GM18861 (cell line): ENCODE results near the gene MINDY4B.
A peak's percentile ranks its signal among the peaks of the same experiment; 100 is the strongest.

ENCODE experiments used
- ATAC-seq: cut with Tn5 transposase; IDR thresholded peaks from one replicate; pipeline ENCODE4 v1.9.1; 2021; ENCODE audit not compliant: unreplicated experiment

The MINDY4B gene

DNA sequence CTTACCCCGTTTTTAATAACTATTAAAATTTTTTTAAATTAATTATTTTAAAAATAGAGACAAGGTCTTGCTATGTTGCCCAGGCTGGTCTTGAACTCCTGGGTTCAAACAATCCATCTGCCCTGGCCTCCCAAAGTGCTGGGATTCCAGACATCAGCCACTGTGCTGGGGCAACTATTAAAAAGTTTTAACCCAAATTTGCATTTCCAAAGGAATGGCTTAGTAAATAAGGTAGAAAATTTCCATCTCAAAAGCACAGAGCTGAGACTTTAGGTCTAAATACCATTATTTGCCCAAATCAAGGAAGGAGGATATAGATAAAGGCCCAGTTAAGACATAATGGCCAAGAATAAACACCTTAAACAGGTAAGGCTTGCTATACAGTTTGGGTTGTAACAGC, 56.4 kb downstream of the MINDY4B start:
- no peak for ATAC-seq

DNA sequence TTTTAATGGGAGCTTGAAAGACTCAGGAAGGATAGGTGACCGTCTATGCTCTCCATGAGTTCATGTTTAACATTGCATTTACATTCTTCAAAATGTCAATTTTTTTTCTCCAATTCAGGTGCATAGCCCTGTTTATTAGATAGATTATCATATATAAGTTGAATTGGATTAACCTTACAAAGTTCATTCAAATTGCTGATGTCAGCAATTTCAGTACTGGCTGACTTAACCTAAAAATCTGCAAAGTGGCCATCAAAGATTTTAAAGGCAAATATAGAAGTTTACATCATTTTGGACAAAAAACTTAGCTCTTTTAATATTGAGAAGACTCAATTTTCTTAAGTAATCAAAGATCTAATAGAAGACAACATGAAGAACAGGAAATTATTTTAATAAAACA, 57.8 kb downstream of the MINDY4B start:
- no peak for ATAC-seq

DNA sequence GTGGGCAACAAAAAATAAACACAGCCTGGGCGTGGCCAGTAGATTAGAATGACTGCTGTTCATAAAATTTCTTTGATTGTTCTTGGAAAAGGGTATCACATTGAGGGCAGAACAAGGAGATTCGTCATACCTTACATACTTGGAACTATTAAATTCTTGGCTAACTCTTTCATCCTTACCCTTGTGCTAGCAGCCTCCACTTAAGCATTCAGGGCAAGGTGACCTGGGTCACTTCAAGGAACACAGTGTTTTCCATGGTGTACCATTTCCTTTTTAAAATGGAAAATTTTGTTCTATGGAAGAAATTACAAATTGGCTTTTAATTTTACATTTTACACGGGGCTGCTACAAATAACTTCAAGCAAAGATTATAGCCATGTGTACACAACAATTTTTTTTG, 60.8 kb downstream of the MINDY4B start:
- no peak for ATAC-seq

DNA sequence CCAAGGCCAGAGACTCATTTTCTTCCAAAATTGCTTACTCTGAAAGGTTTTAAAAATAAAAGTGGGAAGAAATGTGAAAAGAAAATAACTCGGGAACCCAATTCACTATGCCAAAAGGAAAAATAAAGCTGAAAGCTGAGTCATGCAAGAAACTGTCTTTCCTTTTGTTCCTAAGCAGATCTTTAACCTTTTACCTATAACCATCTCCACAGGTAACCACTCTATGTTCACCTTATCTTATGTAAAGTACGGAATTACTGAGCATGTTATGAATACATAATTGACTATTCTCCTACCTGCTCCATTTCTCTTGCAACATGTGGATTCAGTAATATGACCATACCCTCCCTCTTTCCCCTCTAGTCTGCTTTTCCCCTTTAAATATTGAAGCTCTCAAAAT, 62.0 kb downstream of the MINDY4B start:
- ATAC-seq, result no peak

DNA sequence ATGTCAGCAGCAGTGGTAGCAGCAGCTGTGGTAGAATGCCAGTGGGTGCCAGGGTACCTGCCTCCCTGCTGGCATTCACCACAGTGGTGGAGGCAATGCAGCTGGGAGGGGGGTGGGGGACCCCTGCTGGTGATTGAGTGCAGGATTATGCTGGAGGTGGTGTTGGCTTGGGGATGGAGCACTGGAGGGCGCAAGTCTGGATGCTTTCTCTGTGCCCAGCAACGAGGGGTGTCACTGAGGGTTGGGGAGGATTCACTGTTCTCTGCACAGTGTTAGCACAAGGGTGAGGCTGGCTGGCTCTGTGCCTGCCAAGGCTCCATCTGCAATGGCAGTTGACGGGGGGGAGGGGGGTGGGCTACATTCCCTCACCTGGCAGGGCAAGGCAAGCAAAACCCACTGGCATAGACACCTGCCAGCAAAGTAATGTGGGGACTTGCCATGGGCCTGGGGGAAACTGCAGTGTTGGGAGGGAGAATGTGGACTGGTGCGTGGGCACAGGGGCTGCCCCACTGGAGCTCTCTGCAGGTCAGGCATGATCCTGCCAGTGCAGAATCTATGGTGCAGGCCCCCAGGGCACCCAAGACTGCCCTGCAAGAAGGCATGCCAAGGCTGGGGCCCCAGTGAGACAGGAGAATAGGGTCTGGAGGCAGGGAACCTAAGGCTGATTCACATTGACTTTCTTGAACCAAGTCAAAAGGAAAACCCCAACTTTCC, 64.3 kb downstream of the MINDY4B start:
- ATAC-seq, result no peak

DNA sequence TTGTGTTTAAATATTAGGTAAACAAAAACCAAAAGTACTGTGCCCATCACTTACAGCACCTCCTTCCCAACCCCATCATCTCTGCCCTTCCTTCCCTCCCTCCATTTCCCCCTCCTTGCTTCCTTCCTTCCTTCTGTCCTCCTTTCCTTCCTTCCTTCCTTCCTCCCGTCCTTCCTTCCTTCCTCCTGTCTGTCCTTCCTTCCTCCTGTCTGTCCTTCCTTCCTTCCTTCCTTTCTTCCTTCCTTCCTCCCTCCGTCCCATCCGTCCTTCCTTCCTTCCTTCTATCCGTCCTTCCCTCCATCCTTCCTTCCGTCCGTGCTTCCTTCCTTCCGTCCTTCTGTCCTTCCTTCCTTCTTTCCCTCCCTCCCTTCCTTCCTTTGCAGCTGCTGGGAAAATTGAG, 74.5 kb downstream of the MINDY4B start:
- ATAC-seq, result no peak

DNA sequence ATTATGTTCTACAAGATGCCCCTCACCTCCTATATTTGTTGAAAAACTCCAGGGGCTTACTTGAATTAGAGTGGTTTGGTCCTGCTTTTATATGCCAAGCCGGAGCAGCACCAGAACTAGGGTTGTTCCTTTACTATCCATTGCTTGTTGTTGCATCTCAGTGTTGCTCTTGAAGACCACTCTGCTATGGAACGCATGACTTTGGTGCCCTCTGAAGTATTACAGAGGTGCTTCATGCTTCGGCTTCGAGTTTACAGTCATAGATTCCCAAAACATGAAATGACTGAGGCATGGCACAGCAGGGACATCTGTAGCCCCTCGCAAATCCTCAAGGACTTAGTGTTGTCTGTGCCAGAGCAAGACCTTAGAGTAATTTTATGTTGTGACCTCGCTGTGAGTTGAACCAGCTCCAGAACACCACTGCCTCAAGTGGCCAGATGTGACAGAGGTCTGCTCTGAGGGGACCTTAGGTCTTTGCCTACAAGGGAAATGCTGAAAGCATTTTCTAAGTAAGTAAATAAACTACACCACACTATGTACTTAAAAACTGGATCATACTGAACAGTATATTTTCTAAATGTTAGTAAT, 75.1 kb downstream of the MINDY4B start:
- peak; percentile 82 for ATAC-seq

DNA sequence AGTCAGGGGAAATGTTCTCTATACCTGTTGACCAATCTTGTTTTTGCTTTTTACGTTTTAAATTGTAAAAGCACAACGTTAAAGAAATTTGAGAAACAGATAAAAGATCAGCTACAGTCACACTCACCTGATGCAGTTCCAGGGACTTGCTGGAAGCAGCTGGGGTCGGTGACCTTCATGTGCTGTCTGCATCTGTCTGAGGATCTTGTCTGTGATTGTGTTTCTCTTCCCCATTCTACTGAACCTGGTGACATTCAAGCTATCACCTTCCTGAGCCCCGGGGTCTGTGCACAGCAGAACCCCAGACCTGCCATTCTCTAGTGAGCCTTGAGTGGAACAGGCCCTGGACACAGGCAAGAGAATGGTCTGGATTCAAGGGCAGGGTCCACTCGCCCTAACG, 75.8 kb downstream of the MINDY4B start:
- ATAC-seq, result no peak

DNA sequence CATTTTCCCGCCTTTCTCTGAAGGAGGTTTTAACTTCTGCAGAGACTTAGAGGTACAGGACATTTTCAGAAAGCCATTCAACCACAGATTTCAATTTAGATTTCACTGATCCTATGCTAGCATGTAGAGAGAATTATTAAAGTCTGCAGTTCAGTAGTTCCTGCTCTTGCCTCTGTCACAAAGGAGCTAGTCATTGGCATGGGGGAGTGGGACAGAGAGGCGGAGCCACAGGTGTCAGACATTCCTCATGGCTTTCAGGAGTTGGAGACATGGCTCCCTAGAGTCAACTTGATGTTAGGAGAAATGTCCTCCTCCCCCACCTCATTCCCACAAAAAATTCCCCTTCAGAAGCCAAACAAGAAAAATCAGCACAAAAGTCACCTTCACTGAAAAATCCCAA, 76.2 kb downstream of the MINDY4B start:
- ATAC-seq, result no peak

DNA sequence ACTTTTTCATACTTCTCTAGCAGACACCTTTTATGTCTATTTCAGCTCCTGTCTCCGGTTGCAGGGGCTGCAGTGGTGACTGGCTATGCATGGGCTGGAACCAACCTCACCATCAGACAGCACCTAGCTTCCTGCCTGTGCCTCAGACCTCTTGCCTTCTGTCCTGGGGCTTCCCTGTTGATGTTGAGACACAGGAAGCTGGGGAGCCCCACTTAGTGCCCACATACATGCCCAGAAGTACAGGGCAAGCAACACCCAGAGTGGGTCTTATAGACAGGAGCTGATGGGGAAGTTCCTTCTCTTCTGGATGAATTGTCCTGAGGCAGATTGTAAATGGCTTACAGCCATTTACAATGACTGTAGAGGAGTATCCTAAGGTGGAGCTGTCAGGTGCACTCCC, 77.0 kb downstream of the MINDY4B start:
- no peak for ATAC-seq

DNA sequence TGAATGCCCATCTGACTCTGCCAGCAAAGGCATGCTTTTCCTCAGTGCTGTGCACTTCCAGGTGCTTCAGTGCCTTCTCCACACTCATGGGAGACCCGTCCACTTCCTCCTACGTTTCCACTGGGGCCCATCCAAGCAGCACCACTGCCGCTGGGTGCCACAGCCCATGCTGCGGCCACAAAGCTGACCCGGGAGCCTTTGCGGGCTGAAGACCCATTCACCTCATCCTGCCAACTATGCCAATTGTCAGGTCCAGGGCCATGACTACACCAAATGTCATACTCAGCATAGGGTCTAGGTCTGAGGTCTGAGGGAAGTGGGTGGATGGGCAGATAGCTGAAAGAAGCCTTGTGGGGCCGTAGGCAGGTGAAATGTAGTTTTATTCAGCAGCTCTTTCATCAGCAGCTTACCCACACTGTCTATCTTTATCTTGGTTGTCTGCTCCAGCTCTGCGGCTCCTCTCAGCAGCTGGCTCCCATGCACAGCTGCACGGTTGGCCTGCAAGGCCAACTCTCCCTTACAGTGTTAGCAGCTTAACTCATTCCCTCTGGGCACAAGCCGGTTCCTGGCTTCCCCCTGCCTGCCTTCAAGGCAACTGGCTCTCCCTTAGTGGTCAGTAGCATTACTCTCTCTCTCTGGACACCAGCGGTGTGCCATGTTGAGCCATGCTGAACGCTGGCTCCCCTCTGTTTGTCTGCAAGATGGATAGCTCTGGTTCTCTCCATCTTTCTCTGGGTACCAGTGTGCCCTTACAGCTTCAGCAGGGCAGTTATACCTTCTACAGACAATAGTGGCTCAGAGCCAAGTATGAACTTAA, 78.6 kb downstream of the MINDY4B start:
- ATAC-seq, result no peak

DNA sequence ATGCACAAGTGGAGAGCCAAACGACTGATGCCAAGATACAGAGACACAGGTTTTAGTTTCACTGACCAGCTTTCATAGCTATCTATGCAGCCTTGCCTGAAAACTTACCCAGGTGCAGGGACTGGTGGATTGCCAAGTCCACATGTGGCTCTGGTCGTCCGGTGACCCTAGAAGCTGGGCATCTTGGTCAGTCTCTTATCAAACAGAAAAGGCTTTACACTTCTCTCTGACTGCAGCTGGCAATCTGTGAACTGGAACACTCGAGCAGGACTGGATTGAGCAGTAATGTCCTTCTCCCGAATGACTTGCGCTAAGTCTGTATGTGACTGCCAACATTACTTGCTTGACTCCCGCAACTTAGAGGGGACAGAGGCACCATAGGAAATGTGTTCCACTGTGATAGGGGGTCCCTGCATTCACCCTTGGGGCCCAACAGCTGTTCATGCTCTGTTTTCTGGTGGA, 79.3 kb downstream of the MINDY4B start:
- no peak for ATAC-seq

DNA sequence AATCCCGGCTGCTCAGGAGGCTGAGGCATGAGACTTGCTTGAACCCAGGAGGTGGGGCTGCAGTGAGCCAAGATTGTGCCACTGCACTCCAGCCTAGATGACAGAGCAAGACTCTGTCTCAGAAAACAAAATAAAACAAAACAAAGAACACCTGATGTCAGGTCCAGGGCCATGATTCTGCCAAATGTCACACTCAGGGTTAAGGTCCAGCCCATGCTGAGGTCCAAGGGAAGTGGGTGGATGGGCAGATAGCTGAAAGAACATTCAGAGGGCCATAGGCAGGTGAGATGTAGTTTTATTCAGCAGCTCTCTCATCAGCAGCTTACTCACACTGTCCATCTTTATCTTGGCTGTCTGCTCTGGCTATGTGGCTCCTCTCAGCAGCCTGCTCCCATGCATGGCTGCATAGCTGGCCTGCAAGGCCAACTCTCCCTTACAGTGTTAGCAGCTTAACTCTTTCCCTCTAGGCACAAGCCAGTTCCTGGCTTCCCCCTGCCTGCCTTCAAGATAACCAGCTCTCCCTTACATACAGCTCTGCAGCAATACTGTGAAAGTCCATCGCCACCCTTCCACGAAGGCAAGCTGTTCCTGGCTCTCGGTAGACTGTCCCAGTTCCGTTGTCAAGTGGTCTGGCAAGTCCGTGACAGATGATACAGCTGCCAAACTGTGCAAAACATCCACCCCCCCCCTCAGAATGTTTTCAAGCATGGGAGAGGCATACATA, 79.9 kb downstream of the MINDY4B start:
- ATAC-seq, result no peak

DNA sequence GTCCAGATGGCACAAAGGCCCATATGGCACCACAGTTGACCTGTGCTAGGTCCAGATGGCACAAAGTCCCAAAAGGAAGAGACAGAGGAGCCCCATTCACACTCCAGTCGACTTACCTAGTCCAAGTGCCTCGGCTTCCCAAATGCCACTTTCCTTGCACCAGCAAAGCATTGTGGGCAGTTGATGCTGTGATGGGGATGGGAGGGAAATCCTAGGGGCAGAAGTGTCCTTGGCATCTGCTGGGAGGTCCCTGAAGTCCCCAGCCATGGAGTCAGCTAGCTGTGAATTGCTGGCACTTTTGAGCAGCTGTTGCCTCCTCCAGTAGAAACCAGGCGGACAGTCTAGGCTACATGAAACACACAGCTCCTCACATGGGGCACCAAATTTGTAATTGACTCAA, 82.0 kb downstream of the MINDY4B start:
- ATAC-seq, result no peak

DNA sequence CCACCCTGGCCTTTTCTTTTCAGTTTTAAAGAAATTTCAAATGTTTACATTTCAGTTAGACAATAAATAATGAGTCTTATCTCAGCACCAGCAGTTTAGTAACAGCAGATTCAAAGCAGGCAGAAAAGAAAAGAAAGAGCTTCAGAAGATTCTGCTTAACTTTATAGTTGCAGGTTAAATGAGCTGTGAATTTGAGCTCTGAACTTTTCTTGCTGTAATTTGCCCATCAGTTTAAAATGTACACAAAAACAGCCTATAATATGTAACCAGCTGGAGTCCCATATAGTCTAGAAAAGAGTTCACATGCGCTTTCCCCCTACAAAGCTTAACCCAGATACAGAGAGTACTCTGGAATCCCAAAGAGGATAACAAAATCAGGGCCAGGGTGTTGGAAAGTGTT, 82.6 kb downstream of the MINDY4B start:
- no peak for ATAC-seq
